GM18519 (cell line): Measurements from ENCODE around the gene DEXI.

Experiments
- ATAC-seq: cut with Tn5 transposase; IDR thresholded peaks from one replicate; pipeline ENCODE4 v1.9.1; 2021; ENCODE audit warnings: mild to moderate bottlenecking, moderate library complexity; ENCODE audit not compliant: unreplicated experiment, low FRiP score

Gene DEXI

DNA sequence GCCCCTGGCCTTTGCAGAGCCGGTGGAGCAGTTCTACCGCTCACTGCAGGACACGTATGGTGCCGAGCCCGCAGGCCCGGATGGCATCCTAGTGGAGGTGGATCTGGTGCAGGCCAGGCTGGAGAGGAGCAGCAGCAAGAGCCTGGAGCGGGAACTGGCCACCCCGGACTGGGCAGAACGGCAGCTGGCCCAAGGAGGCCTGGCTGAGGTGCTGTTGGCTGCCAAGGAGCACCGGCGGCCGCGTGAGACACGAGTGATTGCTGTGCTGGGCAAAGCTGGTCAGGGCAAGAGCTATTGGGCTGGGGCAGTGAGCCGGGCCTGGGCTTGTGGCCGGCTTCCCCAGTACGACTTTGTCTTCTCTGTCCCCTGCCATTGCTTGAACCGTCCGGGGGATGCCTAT, 35.8 kb downstream of the DEXI start:
- no peak for ATAC-seq

DNA sequence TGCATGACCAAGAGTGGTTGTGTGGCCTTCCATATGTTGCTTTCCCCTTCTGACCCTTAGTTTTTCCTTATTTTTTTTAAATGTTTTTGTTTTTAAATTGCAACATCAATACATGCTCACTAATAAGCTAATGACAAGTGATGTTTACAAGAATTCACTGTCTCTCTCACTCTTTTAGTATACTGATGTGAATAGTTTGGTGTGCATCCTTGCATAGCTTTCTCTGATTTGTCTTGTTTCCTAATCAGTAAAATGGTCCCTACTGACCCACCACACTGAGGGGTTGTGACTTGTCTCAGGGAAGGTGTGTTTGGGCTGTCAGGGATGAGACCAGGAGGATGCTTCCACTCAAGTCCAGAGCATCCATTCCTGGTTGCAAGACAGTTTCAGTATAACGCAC, 39.3 kb downstream of the DEXI start:
- no peak for ATAC-seq

DNA sequence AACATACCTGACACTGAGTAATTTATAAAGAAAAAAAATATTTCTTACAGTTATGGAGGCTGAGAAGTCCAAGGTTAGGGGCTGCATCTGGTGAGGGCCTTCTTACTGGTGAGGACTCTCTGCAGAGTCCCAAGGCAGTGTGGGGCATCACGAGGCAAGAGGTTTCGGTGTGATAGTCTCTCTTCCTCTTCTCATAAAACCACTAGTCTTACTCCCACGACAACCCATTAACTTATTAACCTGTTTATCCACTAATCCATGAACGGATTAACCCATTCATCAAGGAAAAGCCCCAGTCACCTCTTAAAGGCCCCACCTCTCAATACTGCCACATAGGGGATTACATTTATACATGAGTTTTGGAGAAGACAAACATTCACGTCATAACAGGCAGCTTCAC, 45.1 kb downstream of the DEXI start:
- no peak for ATAC-seq

DNA sequence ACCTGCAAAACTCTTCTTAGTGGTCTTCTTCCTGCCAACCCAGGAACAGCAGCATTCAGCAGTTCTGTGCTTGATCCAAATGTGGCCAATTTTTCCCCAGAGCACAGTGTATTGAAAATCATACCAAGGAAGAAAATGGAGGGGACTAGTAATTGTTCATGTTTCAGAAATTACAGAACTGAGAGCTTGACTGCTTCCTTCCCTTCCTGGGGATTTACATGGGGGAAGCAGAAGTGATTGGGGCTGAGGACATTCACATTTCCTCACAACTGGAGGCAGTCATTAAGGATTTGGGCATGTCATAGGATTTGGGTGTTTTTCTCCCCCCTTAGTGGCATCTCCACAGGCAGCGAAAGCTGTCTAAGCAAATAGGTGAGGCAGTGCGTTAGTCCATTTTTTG, 45.5 kb downstream of the DEXI start:
- ATAC-seq, result no peak

DNA sequence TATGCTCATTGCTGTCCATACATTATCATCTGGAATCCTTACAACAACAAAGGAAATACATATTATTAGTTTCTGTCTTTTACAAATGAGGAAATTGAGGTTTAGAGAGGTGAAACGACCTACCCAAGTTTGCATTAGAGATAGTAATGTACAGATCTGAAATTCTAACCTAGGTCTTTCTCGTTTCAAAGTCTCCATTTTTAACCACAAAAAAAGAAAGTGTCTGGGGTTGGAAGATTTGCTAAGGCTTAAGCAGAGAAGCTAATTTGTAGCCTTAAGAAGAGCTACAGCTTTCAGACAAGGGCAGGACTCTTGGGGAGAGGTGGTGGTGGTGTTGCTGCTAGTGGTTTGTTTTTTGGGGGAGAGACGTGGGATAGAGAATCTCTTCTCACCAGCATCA, 46.1 kb downstream of the DEXI start:
- no peak for ATAC-seq

DNA sequence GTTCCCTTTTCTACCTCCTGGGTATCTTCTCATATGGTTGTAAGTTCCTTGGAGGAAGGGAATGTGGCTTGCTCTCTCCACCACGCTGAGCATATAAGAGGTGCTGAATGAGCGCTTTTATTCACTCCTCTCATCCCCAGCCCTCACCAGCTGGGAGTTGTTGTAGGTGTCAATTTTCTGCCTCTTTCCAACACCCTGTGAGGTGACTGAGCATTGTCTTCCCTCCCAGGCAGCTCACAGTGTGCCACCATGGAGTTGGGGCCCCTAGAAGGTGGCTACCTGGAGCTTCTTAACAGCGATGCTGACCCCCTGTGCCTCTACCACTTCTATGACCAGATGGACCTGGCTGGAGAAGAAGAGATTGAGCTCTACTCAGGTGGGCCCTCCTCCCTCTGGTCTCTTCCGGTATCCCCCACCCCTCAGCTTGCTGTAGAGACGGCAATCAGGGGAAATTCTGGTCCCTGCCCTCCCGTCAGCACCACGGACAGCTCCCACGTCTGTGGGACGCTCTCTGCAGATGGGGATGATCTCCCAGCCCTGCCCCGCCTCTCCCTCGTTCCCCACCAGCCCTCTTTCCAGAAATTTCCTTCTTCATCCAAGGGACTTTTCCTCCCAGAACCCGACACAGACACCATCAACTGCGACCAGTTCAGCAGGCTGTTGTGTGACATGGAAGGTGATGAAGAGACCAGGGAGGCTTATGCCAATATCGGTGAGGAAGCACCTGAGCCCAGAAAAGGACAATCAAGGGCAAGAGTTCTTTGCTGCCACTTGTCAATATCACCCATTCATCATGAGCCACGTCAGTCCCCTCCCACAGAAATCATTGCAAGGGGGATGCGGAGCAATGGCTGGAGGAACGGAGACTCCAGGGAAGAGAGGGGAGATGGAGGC, 47.0 kb downstream of the DEXI start:
- ATAC-seq, result no peak

DNA sequence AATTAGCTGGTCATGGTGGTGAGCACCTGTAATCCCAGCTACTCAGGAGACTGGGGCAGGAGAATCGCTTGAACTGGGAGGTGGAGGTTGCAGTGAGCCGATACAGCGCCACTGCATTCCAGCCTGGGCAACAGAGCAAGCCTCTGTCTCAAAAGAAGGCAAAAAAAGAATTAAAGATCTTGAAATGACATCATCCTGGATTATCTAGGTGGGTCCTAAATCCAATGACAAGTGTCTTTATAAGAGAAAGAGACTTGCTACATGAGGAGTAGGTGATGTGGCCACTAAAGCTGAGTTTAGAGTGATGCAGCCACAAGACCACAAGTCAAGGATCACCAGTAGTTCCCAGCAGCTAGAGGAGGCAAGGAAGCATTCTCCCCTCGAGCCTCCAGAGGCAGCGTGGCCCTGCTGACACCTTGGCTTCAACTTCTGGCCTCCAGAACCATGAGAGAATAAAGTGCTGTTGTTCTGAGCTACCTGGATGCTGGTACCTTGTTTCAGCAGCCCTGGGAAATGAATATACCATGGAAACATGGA, 49.4 kb downstream of the DEXI start:
- ATAC-seq, result no peak

DNA sequence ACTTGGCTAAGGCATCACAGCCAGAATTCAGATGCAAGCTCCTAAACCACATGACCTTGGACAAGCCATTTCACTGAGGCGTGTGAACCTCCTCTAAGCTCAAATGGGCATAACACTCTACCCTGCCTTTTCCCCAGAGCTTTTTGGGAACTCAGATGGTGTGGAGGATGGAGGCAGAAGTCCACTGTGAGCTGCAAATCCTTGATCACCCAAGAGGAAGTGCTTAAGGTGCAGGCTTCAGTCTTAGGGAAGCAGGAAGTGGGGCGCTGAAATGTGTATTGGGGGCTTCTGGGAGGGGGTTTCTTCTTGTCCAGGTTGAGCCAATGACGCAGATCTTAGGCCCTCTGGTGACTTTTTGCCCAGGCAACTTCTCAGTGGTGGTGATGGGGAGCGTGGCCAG, 52.4 kb downstream of the DEXI start:
- ATAC-seq, result no peak

DNA sequence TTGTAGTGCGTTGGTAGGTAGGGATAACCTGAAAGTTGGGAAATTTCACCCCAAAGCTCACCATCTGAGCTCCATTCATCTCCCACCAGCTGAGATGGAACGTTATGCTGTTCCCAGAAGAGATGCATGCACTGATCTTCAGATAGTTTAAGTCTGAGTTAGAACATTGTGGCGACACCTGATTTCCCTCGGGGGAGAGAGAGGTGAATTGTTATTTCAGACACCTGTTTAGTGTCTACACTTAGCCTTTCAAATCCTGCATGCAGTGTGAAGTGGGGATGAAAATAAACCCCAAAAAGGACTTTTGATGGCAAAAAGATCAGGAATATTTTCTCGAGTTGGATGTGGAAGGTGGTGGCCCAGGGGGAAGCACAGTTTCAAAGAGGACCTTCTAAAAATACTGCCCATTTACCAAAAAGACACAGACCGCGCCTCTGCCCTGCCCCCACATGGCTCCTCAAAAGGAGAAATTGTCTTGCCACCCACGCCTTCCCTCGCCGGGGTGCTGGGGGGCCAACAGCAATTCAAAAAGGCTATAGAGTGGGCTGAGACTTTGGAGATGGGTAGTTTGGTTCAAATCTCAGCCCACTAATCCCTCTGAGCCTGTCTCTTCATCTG, 53.8 kb downstream of the DEXI start:
- ATAC-seq, result no peak

DNA sequence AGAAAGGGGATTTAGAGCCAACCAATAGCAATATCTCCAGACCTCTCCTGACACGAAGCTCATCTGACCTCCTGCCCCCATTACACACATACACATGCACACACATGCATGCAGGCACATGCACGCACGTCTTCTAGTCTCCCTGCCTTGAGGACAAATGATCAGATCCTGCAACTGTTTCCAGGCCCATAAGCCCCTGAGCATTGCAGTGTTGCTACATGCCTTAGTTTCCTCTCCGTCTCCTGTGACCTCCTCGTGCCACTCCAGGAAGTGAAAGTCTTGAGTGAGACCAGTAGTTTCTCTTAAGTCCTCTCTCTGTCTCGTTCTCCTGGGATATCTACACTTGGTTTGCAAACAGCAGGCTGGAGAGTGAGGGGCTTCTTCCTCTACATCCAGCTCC, 57.0 kb downstream of the DEXI start:
- no peak for ATAC-seq

DNA sequence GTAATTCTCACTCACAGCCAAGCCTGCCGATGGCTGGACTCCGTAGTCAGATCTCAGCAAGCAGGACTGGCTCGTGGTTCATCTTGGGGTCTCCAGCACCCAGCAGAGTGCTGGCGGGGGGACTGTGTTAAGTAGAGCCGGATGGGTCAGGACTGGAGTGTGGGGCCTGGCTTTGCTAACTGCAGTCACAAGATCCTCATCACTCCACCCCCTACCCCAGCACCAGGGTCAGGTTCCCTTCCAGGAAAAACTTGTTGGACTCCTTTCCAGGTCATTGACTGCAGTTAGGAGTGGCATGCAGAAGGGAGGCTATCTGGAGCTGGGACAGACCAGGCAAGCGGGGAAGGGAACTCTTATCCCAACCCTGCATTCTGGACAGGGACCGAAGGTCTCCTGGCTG, 59.3 kb downstream of the DEXI start:
- no peak for ATAC-seq

DNA sequence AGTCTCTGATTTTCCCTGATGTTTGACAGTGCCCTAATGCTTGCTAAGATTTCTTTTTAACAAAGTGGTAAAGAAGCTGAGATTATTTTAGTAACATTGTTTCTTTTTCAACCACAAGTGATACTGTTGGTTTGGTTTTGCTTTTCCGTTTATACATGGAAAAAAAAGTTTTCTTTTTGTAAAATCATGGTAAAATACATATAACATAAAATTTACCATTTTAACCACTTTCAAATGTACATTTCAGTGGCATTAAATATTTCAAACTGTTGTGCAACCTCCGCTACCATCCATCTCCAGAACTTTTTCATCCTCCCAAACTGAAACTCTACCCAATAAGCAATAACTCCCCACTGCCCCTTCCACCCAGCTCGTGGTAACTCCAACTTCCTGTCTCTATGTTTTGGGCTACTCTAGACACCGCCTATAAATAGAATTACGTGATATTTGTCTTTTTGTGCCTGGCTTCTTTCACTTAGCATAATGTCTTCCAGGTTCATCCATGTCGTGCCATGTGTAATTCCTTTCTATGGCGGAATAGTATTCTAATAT, 60.7 kb downstream of the DEXI start:
- ATAC-seq, result no peak

DNA sequence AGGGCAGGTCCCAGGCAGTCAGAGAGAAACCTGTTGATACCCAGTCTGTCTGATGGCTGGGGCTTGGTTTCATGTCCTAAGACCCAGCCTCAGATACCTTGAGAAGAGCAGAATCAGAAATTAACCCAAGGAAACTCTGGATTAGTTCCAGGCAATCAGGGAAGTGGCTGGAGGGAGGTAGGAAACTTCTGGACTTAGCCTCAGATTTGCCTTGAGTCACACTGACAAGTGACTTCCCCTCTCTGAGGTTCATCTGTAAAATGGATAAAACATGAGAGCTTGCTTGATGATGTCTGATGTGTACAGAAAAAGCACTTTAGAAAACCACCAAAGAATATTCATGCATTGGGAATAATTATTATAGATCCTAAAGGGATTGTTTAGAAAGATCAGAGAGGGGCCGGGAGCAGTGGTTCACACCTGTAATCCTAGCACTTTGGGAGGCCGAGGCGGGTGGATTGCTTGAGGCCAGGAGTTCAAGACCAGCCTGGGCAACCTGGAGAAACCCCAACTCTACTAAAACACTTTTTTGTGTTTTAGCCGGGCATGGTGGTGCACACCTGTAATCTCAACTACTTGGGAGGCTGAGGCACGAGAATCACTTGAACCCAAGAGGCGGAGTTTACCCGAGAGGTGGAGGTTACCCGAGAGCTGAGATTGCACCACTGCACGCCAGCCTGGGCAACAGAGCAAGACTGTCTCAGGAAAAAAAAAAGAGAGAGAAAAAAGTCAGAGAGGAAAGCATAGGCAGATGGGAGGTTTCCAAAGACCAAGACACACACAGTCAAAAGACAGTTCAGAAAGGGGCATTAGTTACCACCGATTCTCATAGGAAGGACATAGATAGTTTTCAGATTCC, 61.4 kb downstream of the DEXI start:
- ATAC-seq, result no peak

DNA sequence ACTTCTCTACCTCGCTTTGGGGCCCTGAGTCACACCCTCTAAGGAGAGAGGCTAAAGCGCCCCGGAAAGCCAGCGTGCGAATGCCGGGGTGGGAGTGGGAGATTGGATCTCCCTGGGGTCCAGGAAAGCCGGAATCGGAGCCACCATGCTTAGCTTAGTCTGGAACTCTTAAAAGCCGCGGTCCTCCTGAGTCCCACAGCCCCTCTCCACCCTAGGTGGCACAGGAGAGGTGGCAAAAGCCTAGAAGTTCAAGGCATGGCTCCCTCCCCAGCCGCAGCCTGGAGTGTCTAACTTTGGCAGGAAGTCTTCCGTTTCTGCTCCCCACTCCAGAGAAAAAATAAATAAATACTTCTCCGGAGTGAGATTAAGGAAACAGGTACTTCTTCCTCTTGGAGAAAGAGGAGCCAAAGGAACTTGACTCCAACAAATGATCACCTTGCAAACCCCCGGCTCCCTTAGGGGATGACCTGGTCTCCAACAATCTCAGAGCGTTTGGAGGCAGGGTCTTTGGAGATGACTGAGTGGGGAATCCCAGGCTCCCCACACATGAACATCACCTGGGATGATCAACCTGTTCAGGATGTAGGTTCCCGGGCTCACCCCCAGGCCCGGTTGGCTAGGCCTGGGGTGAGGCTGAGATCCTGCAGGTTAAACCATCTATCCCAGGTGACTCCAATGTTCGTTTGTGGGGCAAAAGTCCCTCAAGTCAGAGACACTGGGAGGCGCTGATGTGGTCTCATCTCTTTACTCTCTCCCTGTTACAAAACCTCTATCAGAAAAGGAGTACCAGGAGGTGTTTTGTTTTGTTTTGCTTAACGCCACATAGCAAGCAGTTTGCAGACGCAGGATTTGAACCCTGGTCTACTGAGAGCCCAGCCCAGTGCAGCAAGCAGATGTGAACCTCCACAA, 62.3 kb downstream of the DEXI start:
- ATAC-seq, result no peak
